Fibroblast of upper back skin (primary cell): ENCODE measurements around the gene ERCC1.
A peak's percentile ranks its signal among the peaks of the same experiment; 100 is the strongest.

Experiments used
- DNase-seq: peaks from one replicate; pipeline ENCODE4 v3.0.0-alpha.2; 2013

ERCC1 gene

GRCh38 chr19:45403781-45404556 is 19.7 kb downstream of the ERCC1 start:
- peak; percentile 45 for DNase-seq

GRCh38 chr19:45403272-45403671 is 20.4 kb downstream of the ERCC1 start:
- peak; percentile 23 for DNase-seq

GRCh38 chr19:45402298-45403061 is 21.2 kb downstream of the ERCC1 start:
- DNase-seq: peak; percentile 52

GRCh38 chr19:45401815-45402214 is 21.9 kb downstream of the ERCC1 start:
- no peak for DNase-seq

GRCh38 chr19:45400192-45400591 is 23.5 kb downstream of the ERCC1 start:
- DNase-seq: no peak

- DNase-seq: no peak
Measured at GRCh38 chr19:45395821-45396617, 27.7 kb downstream of the ERCC1 start.

- DNase-seq: no peak
Measured at GRCh38 chr19:45391871-45392665, 31.6 kb downstream of the ERCC1 start.

GRCh38 chr19:45391346-45391745 is 32.4 kb downstream of the ERCC1 start:
- no peak for DNase-seq

GRCh38 chr19:45385392-45386221 is 38.1 kb downstream of the ERCC1 start:
- DNase-seq: no peak

- DNase-seq: no peak
Measured at GRCh38 chr19:45382426-45382825, 41.3 kb downstream of the ERCC1 start.

- DNase-seq: no peak
Measured at GRCh38 chr19:45380107-45380506, 43.6 kb downstream of the ERCC1 start.

- DNase-seq: peak; percentile 100
Measured at GRCh38 chr19:45376045-45376724, 47.5 kb downstream of the ERCC1 start.

- peak; percentile 99 for DNase-seq
Measured at GRCh38 chr19:45370410-45371204, 53.1 kb downstream of the ERCC1 start, which contains the start of gene ERCC2. Gene ERCC2, minus strand, starts transcription at chr19:45370573. Its CDS starts 33 bp downstream, at chr19:45370540.

GRCh38 chr19:45368737-45369340 is 54.9 kb downstream of the ERCC1 start:
- DNase-seq: no peak

- no peak for DNase-seq
Measured at GRCh38 chr19:45368127-45368526, 55.6 kb downstream of the ERCC1 start.

- DNase-seq: no peak
Measured at GRCh38 chr19:45364696-45365095, 59.0 kb downstream of the ERCC1 start.

- DNase-seq: no peak
Measured at GRCh38 chr19:45363861-45364459, 59.8 kb downstream of the ERCC1 start.

GRCh38 chr19:45362291-45362690 is 61.4 kb downstream of the ERCC1 start:
- no peak for DNase-seq

- DNase-seq: no peak
Measured at GRCh38 chr19:45361608-45362007, 62.1 kb downstream of the ERCC1 start.
